NT2/D1 (cell line): ENCODE results near the gene CD24.

Experiments
- DNase-seq: peaks from one replicate; pipeline ENCODE4 v3.0.0-alpha.2; 2011; ENCODE audit warnings: low read depth, low spot score
- H3K27me3 ChIP-seq: 2 replicates; pipeline ENCODE4 v1.6.0; 2011; ENCODE audit warnings: mild to moderate bottlenecking; ENCODE audit not compliant: insufficient read length, insufficient read depth
- H3K36me3 ChIP-seq: 2 replicates; pipeline ENCODE4 v1.6.1; 2011; ENCODE audit warnings: mild to moderate bottlenecking, low read length, mixed read lengths; ENCODE audit not compliant: insufficient read depth, insufficient read length
- H3K4me1 ChIP-seq: 2 replicates; pipeline ENCODE4 v1.5.1; 2011; ENCODE audit not compliant: insufficient read depth, insufficient read length
- H3K4me3 ChIP-seq: 2 replicates; pipeline ENCODE4 v1.5.1; 2011; ENCODE audit warnings: low read depth; ENCODE audit not compliant: insufficient read length
- H3K9ac ChIP-seq: 2 replicates; pipeline ENCODE4 v1.6.0; 2011; ENCODE audit warnings: low read depth; ENCODE audit not compliant: insufficient read length
- H3K9me3 ChIP-seq: 2 replicates; pipeline ENCODE4 v1.5.1; 2011; ENCODE audit warnings: mild to moderate bottlenecking, low read length; ENCODE audit not compliant: insufficient read depth
- SUZ12 ChIP-seq: IDR thresholded peaks from 2 replicates; pipeline ENCODE4 v1.6.1; 2011; ENCODE audit not compliant: insufficient read length, insufficient read depth; ENCODE audit errors: extremely low read depth
- YY1 ChIP-seq: IDR thresholded peaks from 2 replicates; pipeline ENCODE4 v1.6.1; 2011; ENCODE audit not compliant: insufficient read length, insufficient read depth
- ZNF274 ChIP-seq: IDR thresholded peaks from 2 replicates; pipeline ENCODE4 v1.6.1; 2011; ENCODE audit warnings: mild to moderate bottlenecking, low read depth, low read length

Gene CD24

GRCh38 chr6:106966671-106967640, 7.6 kb downstream of the CD24 start:
- Histone ChIP-seq H3K9ac (no peak overlapping the region), H3K4me3 (no peak overlapping the region), H3K9me3 (no peaks in the 10 kb centered on the region), H3K27me3 (no peaks in the 10 kb centered on the region), H3K4me1 (no peaks in the 10 kb centered on the region), H3K36me3 (peaks cover 12% of the 10 kb centered on the region)
- TF ChIP-seq SUZ12 (no peak), YY1 (no peak), ZNF274 (no peak)
- DNase-seq = no peak

GRCh38 chr6:106966229-106966628, 8.3 kb downstream of the CD24 start:
- Histone ChIP-seq H3K9ac (no peak overlapping the region), H3K27me3 (no peaks in the 10 kb centered on the region), H3K36me3 (peaks cover 7% of the 10 kb centered on the region), H3K9me3 (no peaks in the 10 kb centered on the region), H3K4me1 (no peaks in the 10 kb centered on the region), H3K4me3 (no peak overlapping the region)
- TF ChIP-seq ZNF274 (no peak), SUZ12 (no peak), YY1 (no peak)
- no peak for DNase-seq

- H3K27me3 ChIP-seq = no peaks in the 10 kb centered on the region
- no peak overlapping the region for H3K9ac ChIP-seq
- TF ChIP-seq YY1 = no peak
- no peak for TF ChIP-seq ZNF274
- TF ChIP-seq SUZ12 = no peak
- no peak for DNase-seq
- H3K4me1 ChIP-seq = no peaks in the 10 kb centered on the region
- H3K4me3 ChIP-seq = no peak overlapping the region
- H3K36me3 ChIP-seq = peaks cover 5% of the 10 kb centered on the region
- no peaks in the 10 kb centered on the region for H3K9me3 ChIP-seq
Observed at GRCh38 chr6:106964954-106965353, 9.6 kb downstream of the CD24 start.

GRCh38 chr6:106964099-106964498, 10.4 kb downstream of the CD24 start:
- no peak overlapping the region for H3K9ac ChIP-seq
- no peaks in the 10 kb centered on the region for H3K9me3 ChIP-seq
- TF ChIP-seq ZNF274 = no peak
- TF ChIP-seq YY1 = no peak
- no peak for TF ChIP-seq SUZ12
- no peaks in the 10 kb centered on the region for H3K27me3 ChIP-seq
- no peak for DNase-seq
- H3K4me3 ChIP-seq = no peak overlapping the region
- no peaks in the 10 kb centered on the region for H3K4me1 ChIP-seq
- H3K36me3 ChIP-seq = peaks cover 2% of the 10 kb centered on the region

- DNase-seq = no peak
Observed at GRCh38 chr6:106963544-106963943, 11.0 kb downstream of the CD24 start.

GRCh38 chr6:106961801-106962200, 12.7 kb downstream of the CD24 start:
- H3K36me3 ChIP-seq = no peaks in the 10 kb centered on the region
- H3K9ac ChIP-seq = no peak overlapping the region
- H3K9me3 ChIP-seq = no peaks in the 10 kb centered on the region
- DNase-seq = no peak
- H3K4me3 ChIP-seq = no peak overlapping the region
- no peaks in the 10 kb centered on the region for H3K4me1 ChIP-seq
- no peaks in the 10 kb centered on the region for H3K27me3 ChIP-seq
- no peak for TF ChIP-seq ZNF274
- no peak for TF ChIP-seq SUZ12
- no peak for TF ChIP-seq YY1

More at GRCh38 chr6:106963544-106963943, 11.0 kb downstream of the CD24 start:
- no peak overlapping the region for H3K4me3 ChIP-seq
- TF ChIP-seq ZNF274 (no peak), YY1 (no peak), SUZ12 (no peak)
- no peak overlapping the region for H3K9ac ChIP-seq
- no peaks in the 10 kb centered on the region for H3K27me3 ChIP-seq
- H3K36me3 ChIP-seq = no peaks in the 10 kb centered on the region
- no peaks in the 10 kb centered on the region for H3K4me1 ChIP-seq
- no peaks in the 10 kb centered on the region for H3K9me3 ChIP-seq

GRCh38 chr6:106961136-106961535, 13.4 kb downstream of the CD24 start:
- DNase-seq = no peak
- Histone ChIP-seq H3K27me3 (no peaks in the 10 kb centered on the region), H3K4me1 (no peaks in the 10 kb centered on the region), H3K4me3 (no peak overlapping the region), H3K36me3 (no peaks in the 10 kb centered on the region), H3K9ac (no peak overlapping the region), H3K9me3 (no peaks in the 10 kb centered on the region)
- TF ChIP-seq YY1 (no peak), ZNF274 (no peak), SUZ12 (no peak)
